Endodermal cell (in vitro differentiated cells): Measurements from ENCODE around the gene CWC22. TPM values are rescaled to one million over a fixed set of nuclear protein-coding genes. Genes with fewer than 3 reads are reported as not detected.

Experiments
- DNase-seq: peaks from one replicate; pipeline ENCODE4 v3.0.0-alpha.2; 2017
- H3K27ac ChIP-seq: 2 replicates; pipeline ENCODE4 v1.5.1; 2013; ENCODE audit warnings: mild to moderate bottlenecking, low read depth, low read length, moderate library complexity
- H3K27me3 ChIP-seq: 2 replicates; pipeline ENCODE4 v1.6.1; 2013; ENCODE audit warnings: mild to moderate bottlenecking, low read length, moderate library complexity; ENCODE audit not compliant: insufficient read depth, control insufficient read depth, poor library complexity, severe bottlenecking
- H3K36me3 ChIP-seq: 2 replicates; pipeline ENCODE4 v1.7.0; 2013; ENCODE audit warnings: mild to moderate bottlenecking, low read length, moderate library complexity; ENCODE audit not compliant: control insufficient read depth, insufficient read depth
- H3K4me1 ChIP-seq: one replicate; pipeline ENCODE4 v1.7.0; 2013; ENCODE audit warnings: low read length; ENCODE audit not compliant: control insufficient read depth, insufficient read depth
- H3K4me3 ChIP-seq: 2 replicates; pipeline ENCODE4 v1.5.1; 2013; ENCODE audit warnings: mild to moderate bottlenecking, low read length, moderate library complexity
- H3K9ac ChIP-seq: 2 replicates; pipeline ENCODE4 v1.6.1; 2013; ENCODE audit warnings: mild to moderate bottlenecking, low read length, moderate library complexity; ENCODE audit not compliant: poor library complexity, severe bottlenecking; ENCODE audit errors: extremely low read depth
- H3K9me3 ChIP-seq: 2 replicates; pipeline ENCODE4 v1.6.1; 2013; ENCODE audit warnings: mild to moderate bottlenecking, low read length, moderate library complexity; ENCODE audit not compliant: control insufficient read depth
- H3K27ac Mint-ChIP-seq: 2 replicates; pipeline ENCODE4 v1.8.0; 2020; ENCODE audit warnings: mixed read lengths
- H3K27me3 Mint-ChIP-seq: 2 replicates; pipeline ENCODE4 v1.8.0; 2021; ENCODE audit warnings: mild to moderate bottlenecking, mixed read lengths; ENCODE audit not compliant: insufficient read depth
- H3K36me3 Mint-ChIP-seq: 2 replicates; pipeline ENCODE4 v1.8.0; 2020; ENCODE audit warnings: low read depth, mixed read lengths
- H3K4me1 Mint-ChIP-seq: 2 replicates; pipeline ENCODE4 v1.8.0; 2020; ENCODE audit warnings: mixed read lengths
- H3K4me3 Mint-ChIP-seq: 2 replicates; pipeline ENCODE4 v1.8.0; 2020; ENCODE audit warnings: mild to moderate bottlenecking, moderate library complexity, mixed read lengths
- H3K9me3 Mint-ChIP-seq: 2 replicates; pipeline ENCODE4 v1.8.0; 2020; ENCODE audit warnings: mild to moderate bottlenecking, mixed read lengths
- WGBS, 2 experiments: methylation state at CpG; one replicate each; pipeline versions ENCODE4 v1.1.5 to v1.1.7; 2013; ENCODE audit warnings: missing lambda C conversion rate in 2 of 2, mixed read lengths in 1 of 2; ENCODE audit not compliant: insufficient coverage in 1 of 2, insufficient read length in 1 of 2; 5-methylcytosine and 5-hydroxymethylcytosine counted together
- total RNA-seq, 2 donors: library from RNA; stranded (reverse); fragmentation: NEBNext Ultra II Directional in 1 of 2; extraction: Animal tissue kit (Norgen Biotek cat#: 25700) in 1 of 2; gene quantifications; 2 replicates in 1 of 2; 3 replicates in 1 of 2; pipeline ENCODE4 v1.2.1, GENCODE V29; 2021
- TF ChIP-seq, protein P1 (sequence below): fragments of 200-600 bp; sonication (generic); conservative IDR thresholded peaks from 2 replicates; pipeline ENCODE4 v1.5.0; 2021; ENCODE audit warnings: antibody characterized with exemption, mild to moderate bottlenecking

Gene CWC22
- total RNA-seq, 2 donors from 2014 or later = 33.4 to 43.5 TPM

- Mint-ChIP-seq H3K9me3 (no peaks in the 10 kb centered on the region), H3K4me1 (peaks cover 19% of the 10 kb centered on the region), H3K27ac (peak overlapping the region; percentile 85), H3K36me3 (peaks cover 24% of the 10 kb centered on the region), H3K4me3 (no peak overlapping the region), H3K27me3 (no peaks in the 10 kb centered on the region)
- no peak overlapping the region for H3K4me3 ChIP-seq
- WGBS, 2 experiments = 74% methylated on average over 5 of the region's 5 CpGs; no CpG with 5 or more reads in 1 of the 2 experiments
- H3K27me3 ChIP-seq = no peaks in the 10 kb centered on the region
- no peaks in the 10 kb centered on the region for H3K9me3 ChIP-seq
- H3K36me3 ChIP-seq = peaks cover 50% of the 10 kb centered on the region
- TF ChIP-seq, protein P1, sequence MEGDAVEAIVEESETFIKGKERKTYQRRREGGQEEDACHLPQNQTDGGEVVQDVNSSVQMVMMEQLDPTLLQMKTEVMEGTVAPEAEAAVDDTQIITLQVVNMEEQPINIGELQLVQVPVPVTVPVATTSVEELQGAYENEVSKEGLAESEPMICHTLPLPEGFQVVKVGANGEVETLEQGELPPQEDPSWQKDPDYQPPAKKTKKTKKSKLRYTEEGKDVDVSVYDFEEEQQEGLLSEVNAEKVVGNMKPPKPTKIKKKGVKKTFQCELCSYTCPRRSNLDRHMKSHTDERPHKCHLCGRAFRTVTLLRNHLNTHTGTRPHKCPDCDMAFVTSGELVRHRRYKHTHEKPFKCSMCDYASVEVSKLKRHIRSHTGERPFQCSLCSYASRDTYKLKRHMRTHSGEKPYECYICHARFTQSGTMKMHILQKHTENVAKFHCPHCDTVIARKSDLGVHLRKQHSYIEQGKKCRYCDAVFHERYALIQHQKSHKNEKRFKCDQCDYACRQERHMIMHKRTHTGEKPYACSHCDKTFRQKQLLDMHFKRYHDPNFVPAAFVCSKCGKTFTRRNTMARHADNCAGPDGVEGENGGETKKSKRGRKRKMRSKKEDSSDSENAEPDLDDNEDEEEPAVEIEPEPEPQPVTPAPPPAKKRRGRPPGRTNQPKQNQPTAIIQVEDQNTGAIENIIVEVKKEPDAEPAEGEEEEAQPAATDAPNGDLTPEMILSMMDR = no peak
- no peak for DNase-seq
- H3K27ac ChIP-seq = no peak overlapping the region
- no peak overlapping the region for H3K9ac ChIP-seq
- no peaks in the 10 kb centered on the region for H3K4me1 ChIP-seq
These were observed 16.3 kb downstream of the CWC22 start for GRCh38 chr2:179990676-179991317.

GRCh38 chr2:179987916-179988315 is 19.2 kb downstream of the CWC22 start:
- no peaks in the 10 kb centered on the region for H3K27me3 Mint-ChIP-seq
- H3K27ac Mint-ChIP-seq = no peak overlapping the region
- TF ChIP-seq, protein P1 = peak; percentile 13
- H3K9me3 ChIP-seq = no peaks in the 10 kb centered on the region
- no peak overlapping the region for H3K4me3 Mint-ChIP-seq
- no peaks in the 10 kb centered on the region for H3K4me1 ChIP-seq
- 91% methylated on average over 1 of the region's 1 CpG; no CpG with 5 or more reads in 1 of the 2 experiments for WGBS, 2 experiments
- H3K27ac ChIP-seq = no peak overlapping the region
- no peak overlapping the region for H3K9ac ChIP-seq
- peak; percentile 74 for DNase-seq
- H3K36me3 ChIP-seq = peaks cover 71% of the 10 kb centered on the region
- H3K4me1 Mint-ChIP-seq = peaks cover 15% of the 10 kb centered on the region
- no peaks in the 10 kb centered on the region for H3K9me3 Mint-ChIP-seq
- peaks cover 48% of the 10 kb centered on the region for H3K36me3 Mint-ChIP-seq
- H3K4me3 ChIP-seq = no peak overlapping the region
- no peaks in the 10 kb centered on the region for H3K27me3 ChIP-seq

GRCh38 chr2:179985163-179985820 is 21.8 kb downstream of the CWC22 start:
- no peak overlapping the region for H3K9ac ChIP-seq
- Mint-ChIP-seq H3K4me1 (peaks cover 1% of the 10 kb centered on the region), H3K36me3 (peaks cover 64% of the 10 kb centered on the region), H3K4me3 (no peak overlapping the region), H3K27ac (no peak overlapping the region), H3K27me3 (no peaks in the 10 kb centered on the region), H3K9me3 (no peaks in the 10 kb centered on the region)
- H3K9me3 ChIP-seq = no peaks in the 10 kb centered on the region
- H3K4me3 ChIP-seq = no peak overlapping the region
- H3K27ac ChIP-seq = no peak overlapping the region
- 85 to 91% methylated on average over 3 of the region's 5 CpGs for WGBS, 2 experiments
- TF ChIP-seq, protein P1 = no peak
- H3K27me3 ChIP-seq = no peaks in the 10 kb centered on the region
- no peaks in the 10 kb centered on the region for H3K4me1 ChIP-seq
- no peak for DNase-seq
- peaks cover 77% of the 10 kb centered on the region for H3K36me3 ChIP-seq
